ENCODE results near the gene DCHS2. TPM values are rescaled to one million over a fixed set of nuclear protein-coding genes. Genes with fewer than 3 reads are reported as not detected.

Gene DCHS2
- total RNA-seq, 1 donor from 2014 or later: 97.4 TPM

DNA sequence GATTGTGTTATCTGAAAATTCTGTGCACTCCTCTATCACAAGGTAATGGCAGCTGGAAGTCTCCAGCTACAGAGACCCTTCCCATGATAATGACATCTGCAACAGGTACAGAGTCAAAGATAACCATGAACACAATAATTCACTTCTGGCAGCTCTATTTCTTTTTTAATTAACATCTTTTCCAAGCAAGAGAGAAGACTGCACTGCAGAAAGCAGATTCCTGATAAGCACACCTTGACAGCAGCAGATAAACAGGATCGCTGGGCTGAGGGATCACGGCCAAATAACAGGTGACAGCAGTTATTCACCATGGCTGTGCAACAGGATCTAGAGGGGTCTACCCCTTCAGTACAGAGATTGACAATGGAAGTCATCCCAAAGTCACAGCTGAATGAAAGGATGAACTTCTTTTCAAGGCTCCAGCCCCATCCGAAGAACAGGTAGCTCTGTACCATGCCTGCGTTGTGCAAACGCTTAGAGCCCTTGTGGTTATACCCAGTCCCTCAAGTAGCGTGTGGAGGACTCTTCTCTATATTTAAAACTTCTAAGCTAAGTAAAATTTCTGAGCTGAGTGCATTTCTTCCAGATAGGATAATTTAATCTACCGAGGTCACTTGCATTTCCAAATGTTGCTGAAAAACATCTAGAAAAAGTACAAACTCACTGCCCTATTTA, 66.7 kb downstream of the DCHS2 start:
- H3K36me3 Mint-ChIP-seq (ENCODE audit: unreplicated experiment): peaks cover 4% of the 10 kb centered on the region
- TF ChIP-seq, protein P1, sequence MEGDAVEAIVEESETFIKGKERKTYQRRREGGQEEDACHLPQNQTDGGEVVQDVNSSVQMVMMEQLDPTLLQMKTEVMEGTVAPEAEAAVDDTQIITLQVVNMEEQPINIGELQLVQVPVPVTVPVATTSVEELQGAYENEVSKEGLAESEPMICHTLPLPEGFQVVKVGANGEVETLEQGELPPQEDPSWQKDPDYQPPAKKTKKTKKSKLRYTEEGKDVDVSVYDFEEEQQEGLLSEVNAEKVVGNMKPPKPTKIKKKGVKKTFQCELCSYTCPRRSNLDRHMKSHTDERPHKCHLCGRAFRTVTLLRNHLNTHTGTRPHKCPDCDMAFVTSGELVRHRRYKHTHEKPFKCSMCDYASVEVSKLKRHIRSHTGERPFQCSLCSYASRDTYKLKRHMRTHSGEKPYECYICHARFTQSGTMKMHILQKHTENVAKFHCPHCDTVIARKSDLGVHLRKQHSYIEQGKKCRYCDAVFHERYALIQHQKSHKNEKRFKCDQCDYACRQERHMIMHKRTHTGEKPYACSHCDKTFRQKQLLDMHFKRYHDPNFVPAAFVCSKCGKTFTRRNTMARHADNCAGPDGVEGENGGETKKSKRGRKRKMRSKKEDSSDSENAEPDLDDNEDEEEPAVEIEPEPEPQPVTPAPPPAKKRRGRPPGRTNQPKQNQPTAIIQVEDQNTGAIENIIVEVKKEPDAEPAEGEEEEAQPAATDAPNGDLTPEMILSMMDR (IDR thresholded peaks at IDR 0.05; ENCODE audit: partially characterized antibody, unreplicated experiment): no peak
- peaks cover 5% of the 10 kb centered on the region for H3K4me1 Mint-ChIP-seq (ENCODE audit: low read depth, unreplicated experiment)
- peaks cover 5% of the 10 kb centered on the region for H3K9me3 Mint-ChIP-seq (ENCODE audit: unreplicated experiment)
- H3K4me3 Mint-ChIP-seq (ENCODE audit: unreplicated experiment): no peak overlapping the region
- H3K27ac Mint-ChIP-seq (ENCODE audit: unreplicated experiment): no peak overlapping the region
- no peak for DNase-seq
- peaks cover 2% of the 10 kb centered on the region for H3K27me3 Mint-ChIP-seq (ENCODE audit: unreplicated experiment)

DNA sequence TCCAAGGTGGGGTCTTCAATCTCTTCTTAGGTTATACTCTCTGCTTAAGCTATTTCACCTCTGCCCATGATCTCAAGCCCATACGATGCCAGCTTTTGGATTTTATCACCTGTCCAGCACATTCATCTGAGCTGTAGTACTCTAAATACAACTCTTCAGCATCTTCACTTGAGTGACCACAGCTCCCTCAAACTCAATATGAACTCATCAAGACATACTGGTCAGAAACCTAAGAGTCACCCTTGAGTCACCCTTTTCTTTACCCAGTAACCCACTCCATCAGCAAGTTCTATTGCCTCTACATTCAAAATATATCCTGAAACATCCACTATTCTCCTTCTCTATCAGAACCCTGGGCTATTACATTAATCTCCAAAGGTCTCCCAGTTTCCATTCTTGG, 69.4 kb downstream of the DCHS2 start:
- H3K27ac Mint-ChIP-seq (ENCODE audit: unreplicated experiment): no peak overlapping the region
- no peak overlapping the region for H3K4me3 Mint-ChIP-seq (ENCODE audit: unreplicated experiment)
- peaks cover 7% of the 10 kb centered on the region for H3K9me3 Mint-ChIP-seq (ENCODE audit: unreplicated experiment)
- no peaks in the 10 kb centered on the region for H3K36me3 Mint-ChIP-seq (ENCODE audit: unreplicated experiment)
- no peak for DNase-seq
- TF ChIP-seq, protein P1 (IDR thresholded peaks at IDR 0.05; ENCODE audit: partially characterized antibody, unreplicated experiment): no peak
- H3K27me3 Mint-ChIP-seq (ENCODE audit: unreplicated experiment): peaks cover 2% of the 10 kb centered on the region
- H3K4me1 Mint-ChIP-seq (ENCODE audit: low read depth, unreplicated experiment): peaks cover 3% of the 10 kb centered on the region

DNA sequence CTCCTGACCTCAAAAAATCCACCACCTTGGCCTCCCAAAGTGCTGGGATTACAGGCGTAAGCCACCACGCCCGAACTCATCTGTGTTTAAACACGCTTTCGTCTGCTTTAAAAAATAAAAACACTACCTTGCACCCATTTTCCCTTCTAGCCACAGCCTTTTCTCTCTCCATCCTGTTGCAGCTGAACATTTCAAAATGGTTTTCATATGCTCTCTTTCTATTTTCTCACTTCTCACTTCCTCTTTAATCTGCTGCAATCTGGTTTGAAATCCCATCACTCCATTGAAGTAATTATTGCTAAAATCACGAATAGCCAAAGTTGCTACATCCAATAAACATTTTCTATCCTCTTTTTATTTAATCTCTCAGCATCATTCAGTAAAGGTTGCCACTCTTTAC, 70.0 kb downstream of the DCHS2 start:
- no peak for DNase-seq
- H3K4me3 Mint-ChIP-seq (ENCODE audit: unreplicated experiment): no peak overlapping the region
- TF ChIP-seq, protein P1 (IDR thresholded peaks at IDR 0.05; ENCODE audit: partially characterized antibody, unreplicated experiment): no peak
- H3K27ac Mint-ChIP-seq (ENCODE audit: unreplicated experiment): no peak overlapping the region
- no peaks in the 10 kb centered on the region for H3K36me3 Mint-ChIP-seq (ENCODE audit: unreplicated experiment)
- H3K9me3 Mint-ChIP-seq (ENCODE audit: unreplicated experiment): peaks cover 12% of the 10 kb centered on the region
- H3K4me1 Mint-ChIP-seq (ENCODE audit: low read depth, unreplicated experiment): peaks cover 7% of the 10 kb centered on the region
- peaks cover 4% of the 10 kb centered on the region for H3K27me3 Mint-ChIP-seq (ENCODE audit: unreplicated experiment)

DNA sequence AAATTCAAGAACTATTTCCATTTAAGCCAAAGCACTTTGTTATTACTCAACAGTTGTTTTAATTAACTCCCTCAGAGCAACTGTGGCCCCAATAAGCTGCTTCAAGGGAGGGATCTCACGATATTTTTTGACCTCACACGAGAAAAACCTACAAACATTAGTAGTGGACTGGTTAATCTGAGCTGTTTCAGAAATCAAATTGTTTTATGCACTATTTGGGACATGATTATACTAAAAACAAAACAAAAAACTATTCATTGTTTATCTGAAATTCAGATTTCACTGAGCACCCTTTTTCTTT, 74.3 kb downstream of the DCHS2 start:
- Mint-ChIP-seq H3K4me3 (ENCODE audit: unreplicated experiment) (peak overlapping the region; percentile 97), H3K36me3 (ENCODE audit: unreplicated experiment) (no peaks in the 10 kb centered on the region), H3K27ac (ENCODE audit: unreplicated experiment) (no peak overlapping the region), H3K9me3 (ENCODE audit: unreplicated experiment) (peaks cover 14% of the 10 kb centered on the region), H3K4me1 (ENCODE audit: low read depth, unreplicated experiment) (peaks cover 17% of the 10 kb centered on the region), H3K27me3 (ENCODE audit: unreplicated experiment) (peaks cover 6% of the 10 kb centered on the region)
- DNase-seq: no peak
- TF ChIP-seq, protein P1 (IDR thresholded peaks at IDR 0.05; ENCODE audit: partially characterized antibody, unreplicated experiment): no peak

DNA sequence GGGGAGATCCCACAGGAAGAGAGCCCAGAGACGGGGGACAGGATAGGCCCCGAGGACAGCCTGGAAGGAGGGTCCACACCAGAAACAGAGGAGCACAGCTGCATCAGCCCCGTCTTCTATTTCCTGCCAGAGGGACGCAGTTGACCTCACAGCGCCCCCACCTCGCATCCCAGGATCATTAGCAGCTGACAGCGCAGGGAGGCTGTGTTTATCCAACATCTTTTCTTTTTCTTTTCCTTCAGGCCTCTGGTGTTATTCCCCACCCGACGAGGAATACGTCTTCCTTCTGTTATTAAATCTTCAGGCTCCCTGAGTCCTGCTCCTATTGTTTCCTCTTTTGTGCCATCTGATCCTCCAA, 75.4 kb downstream of the DCHS2 start:
- peak overlapping the region; percentile 93 for H3K27ac Mint-ChIP-seq (ENCODE audit: unreplicated experiment)
- peak; percentile 63 for DNase-seq

More for the DNA sequence above, 75.4 kb downstream of the DCHS2 start:
- Mint-ChIP-seq H3K4me3 (ENCODE audit: unreplicated experiment) (peak overlapping the region; percentile 97), H3K9me3 (ENCODE audit: unreplicated experiment) (peaks cover 13% of the 10 kb centered on the region), H3K4me1 (ENCODE audit: low read depth, unreplicated experiment) (peaks cover 17% of the 10 kb centered on the region), H3K36me3 (ENCODE audit: unreplicated experiment) (peaks cover under 1% of the 10 kb centered on the region), H3K27me3 (ENCODE audit: unreplicated experiment) (peaks cover 5% of the 10 kb centered on the region)
- TF ChIP-seq, protein P1 (IDR thresholded peaks at IDR 0.05; ENCODE audit: partially characterized antibody, unreplicated experiment): no peak

Data from glutamatergic neuron (in vitro differentiated cells).